Thyroid gland (tissue), 4 donors: ENCODE data around the gene FOXM1.

Experiments used
- POLR2A ChIP-seq, 2 donors: fragments of 450-650 bp; IDR thresholded peaks; one replicate each; pipeline ENCODE4 v1.6.1; 2017; ENCODE audit warnings: antibody characterized with exemption in 2 of 2, mild to moderate bottlenecking in 2 of 2, moderate library complexity in 1 of 2
- TF ChIP-seq, protein P1 (sequence below), 6 experiments: fragments of 200-600 bp in 3 of 6; fragments of 450-650 bp in 3 of 6; sonication (generic) in 3 of 6; IDR thresholded peaks; one replicate each; pipeline ENCODE4 v1.5.1; 2016 to 2019; ENCODE audit warnings: antibody characterized with exemption in 6 of 6, mild to moderate bottlenecking in 2 of 6, inconsistent platforms in 1 of 6, moderate library complexity in 1 of 6

DNA sequence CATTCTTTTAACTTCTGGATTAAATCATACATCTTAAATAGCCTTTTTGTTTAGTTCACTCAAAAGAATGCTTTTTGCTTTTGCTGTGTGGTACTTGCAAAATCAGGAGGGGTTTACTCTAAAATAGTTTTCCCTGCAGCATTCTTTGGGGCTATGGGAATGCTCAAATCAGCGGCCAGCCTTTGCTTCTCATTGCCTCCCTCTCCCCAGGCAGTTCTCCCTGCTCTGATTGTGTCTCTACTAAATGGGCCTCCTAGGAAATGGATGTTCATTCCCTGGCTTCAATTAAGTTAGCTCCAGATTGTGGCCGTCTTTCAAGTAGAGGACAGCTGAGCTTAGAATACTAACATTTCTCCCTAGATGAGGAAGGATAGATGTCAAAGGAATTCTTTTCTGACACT, 18.1 kb upstream of the FOXM1 start:
- TF ChIP-seq, protein P1, sequence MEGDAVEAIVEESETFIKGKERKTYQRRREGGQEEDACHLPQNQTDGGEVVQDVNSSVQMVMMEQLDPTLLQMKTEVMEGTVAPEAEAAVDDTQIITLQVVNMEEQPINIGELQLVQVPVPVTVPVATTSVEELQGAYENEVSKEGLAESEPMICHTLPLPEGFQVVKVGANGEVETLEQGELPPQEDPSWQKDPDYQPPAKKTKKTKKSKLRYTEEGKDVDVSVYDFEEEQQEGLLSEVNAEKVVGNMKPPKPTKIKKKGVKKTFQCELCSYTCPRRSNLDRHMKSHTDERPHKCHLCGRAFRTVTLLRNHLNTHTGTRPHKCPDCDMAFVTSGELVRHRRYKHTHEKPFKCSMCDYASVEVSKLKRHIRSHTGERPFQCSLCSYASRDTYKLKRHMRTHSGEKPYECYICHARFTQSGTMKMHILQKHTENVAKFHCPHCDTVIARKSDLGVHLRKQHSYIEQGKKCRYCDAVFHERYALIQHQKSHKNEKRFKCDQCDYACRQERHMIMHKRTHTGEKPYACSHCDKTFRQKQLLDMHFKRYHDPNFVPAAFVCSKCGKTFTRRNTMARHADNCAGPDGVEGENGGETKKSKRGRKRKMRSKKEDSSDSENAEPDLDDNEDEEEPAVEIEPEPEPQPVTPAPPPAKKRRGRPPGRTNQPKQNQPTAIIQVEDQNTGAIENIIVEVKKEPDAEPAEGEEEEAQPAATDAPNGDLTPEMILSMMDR (IDR thresholded peaks at IDR 0.05), result no peak
- TF ChIP-seq POLR2A (IDR thresholded peaks at IDR 0.05), result no peak
